ENCODE data around the gene CA5A. TPM values are rescaled to one million over a fixed set of nuclear protein-coding genes. Genes with fewer than 3 reads are reported as not detected.
"Not testable (repeated sequence)": the region's sequence is repeated elsewhere in the genome, so short reads cannot be mapped to it uniquely, and the experiment has no call there.

The CA5A gene
- total RNA-seq: not detected

- Histone ChIP-seq H3K9me3 (no peaks in the 10 kb centered on the region), H3K36me3 (no peaks in the 10 kb centered on the region), H3K4me1 (no peaks in the 10 kb centered on the region), H3K27ac (no peak within 1 kb of the TSS), H3K27me3 (no peaks in the 10 kb centered on the region), H3K4me3 (no peak within 1 kb of the TSS)
- DNase-seq (ENCODE audit: low spot score in 2 of 2): no peak
- TF ChIP-seq POLR2AphosphoS5 (IDR thresholded peaks at IDR 0.05): no peak
- no peak for TF ChIP-seq POLR2A (IDR thresholded peaks at IDR 0.05)
- intact Hi-C loops (cut with DNase I; ENCODE audit: low total_unique reads): no loop called here
Observed at GRCh38 chr16:87936375-87937230, at the start of gene CA5A. Gene CA5A (minus strand): TSS chr16:87936529. CDS start chr16:87936450, 79 bp downstream.

- DNase-seq (ENCODE audit: low spot score in 2 of 2); H3K9me3 ChIP-seq; H3K4me3 ChIP-seq; H3K36me3 ChIP-seq; H3K27me3 ChIP-seq; H3K4me1 ChIP-seq; H3K27ac ChIP-seq; intact Hi-C loops (cut with DNase I; ENCODE audit: low total_unique reads): not testable (repeated sequence)
Observed at GRCh38 chr16:87985493-87985892, 49.2 kb upstream of the CA5A start.

GRCh38 chr16:87984632-87985267, 48.4 kb upstream of the CA5A start:
- intact Hi-C loops (cut with DNase I; ENCODE audit: low total_unique reads): no loop called here
- Histone ChIP-seq H3K27me3 (no peaks in the 10 kb centered on the region), H3K27ac (no peak overlapping the region), H3K36me3 (no peaks in the 10 kb centered on the region), H3K4me1 (no peaks in the 10 kb centered on the region), H3K9me3 (no peaks in the 10 kb centered on the region), H3K4me3 (no peak overlapping the region)
- TF ChIP-seq POLR2AphosphoS5 (IDR thresholded peaks at IDR 0.05) (no peak), CTCF (IDR thresholded peaks at IDR 0.05) (no peak), POLR2A (IDR thresholded peaks at IDR 0.05) (no peak)
- DNase-seq (ENCODE audit: low spot score in 2 of 2): no peak

- H3K36me3 ChIP-seq; intact Hi-C loops (cut with DNase I; ENCODE audit: low total_unique reads): not testable (repeated sequence)
Observed at GRCh38 chr16:87984180-87984579, 47.9 kb upstream of the CA5A start.

GRCh38 chr16:87983737-87984097, 47.4 kb upstream of the CA5A start:
- DNase-seq (ENCODE audit: low spot score in 2 of 2); H3K4me3 ChIP-seq; intact Hi-C loops (cut with DNase I; ENCODE audit: low total_unique reads); H3K36me3 ChIP-seq; H3K27ac ChIP-seq; H3K9me3 ChIP-seq; H3K4me1 ChIP-seq; H3K27me3 ChIP-seq: not testable (repeated sequence)

More at GRCh38 chr16:87984180-87984579, 47.9 kb upstream of the CA5A start:
- H3K27ac ChIP-seq; H3K9me3 ChIP-seq; H3K4me3 ChIP-seq; H3K27me3 ChIP-seq; DNase-seq (ENCODE audit: low spot score in 2 of 2); H3K4me1 ChIP-seq: not testable (repeated sequence)

DNA sequence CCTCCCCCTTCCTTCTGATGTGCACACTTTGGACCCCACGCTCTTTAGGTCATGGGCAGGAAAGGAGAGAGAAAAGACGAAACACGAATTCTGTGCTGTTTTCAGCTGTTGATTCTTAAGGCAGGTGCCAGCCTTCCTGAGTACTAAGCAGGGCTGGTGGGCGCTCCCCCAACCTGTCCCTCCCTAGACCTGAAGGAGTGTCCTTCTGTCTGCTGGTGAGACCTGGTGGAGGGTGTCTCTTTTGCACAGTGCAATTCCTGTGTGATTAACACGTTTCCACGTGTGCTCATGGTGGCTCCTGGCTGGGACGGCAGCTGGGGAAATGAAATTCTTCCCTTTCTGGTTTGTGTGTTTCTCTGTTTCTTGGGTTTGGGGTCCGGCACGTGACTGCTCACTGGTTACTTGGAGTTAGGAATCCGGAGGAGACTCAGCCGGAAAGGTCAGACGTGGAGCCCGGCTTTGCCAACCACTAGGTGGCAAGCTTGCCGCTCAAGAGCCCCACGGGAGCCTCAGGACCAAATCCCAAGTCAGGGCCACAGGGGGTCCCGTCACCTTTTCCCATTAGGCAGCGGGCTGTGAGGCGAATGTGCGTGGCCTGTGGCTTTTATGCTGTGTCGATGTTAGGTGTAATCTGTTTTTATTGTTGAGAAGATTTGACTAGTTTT, 46.9 kb upstream of the CA5A start:
- H3K4me3 ChIP-seq; H3K4me1 ChIP-seq; H3K9me3 ChIP-seq; H3K27me3 ChIP-seq; DNase-seq (ENCODE audit: low spot score in 2 of 2); H3K36me3 ChIP-seq; intact Hi-C loops (cut with DNase I; ENCODE audit: low total_unique reads): not testable (repeated sequence)
- peak overlapping the region; percentile 26 to 38 for H3K27ac ChIP-seq
- peak in 1 of 3 donors; percentile 30 for TF ChIP-seq CTCF (IDR thresholded peaks at IDR 0.05)

DNA sequence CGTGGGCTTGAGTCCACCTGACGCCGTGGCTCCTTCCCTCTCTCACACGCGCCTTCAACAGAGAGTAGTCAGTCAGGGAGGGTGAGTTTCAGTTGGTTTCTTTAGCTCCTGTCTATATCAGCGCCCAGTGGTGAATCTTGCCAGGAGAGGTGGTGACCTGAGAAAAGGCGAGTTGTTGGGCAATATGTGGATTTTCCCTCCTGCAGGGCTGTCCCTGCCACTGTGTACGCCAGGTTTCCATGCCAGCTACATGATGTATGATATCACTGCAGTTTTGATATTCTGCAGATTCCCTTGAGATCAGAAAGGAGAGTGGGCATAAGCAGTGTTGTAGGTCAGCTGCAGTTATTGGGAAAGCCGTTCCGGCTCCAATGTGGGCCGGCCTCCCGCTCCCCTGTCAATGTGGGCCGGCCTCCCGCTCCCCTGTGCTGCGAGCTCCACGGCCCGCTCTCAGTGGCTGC, 46.3 kb upstream of the CA5A start:
- Histone ChIP-seq H3K9me3 (no peaks in the 10 kb centered on the region), H3K27ac (peak overlapping the region; percentile 26 to 38), H3K4me1 (no peaks in the 10 kb centered on the region), H3K27me3 (no peaks in the 10 kb centered on the region), H3K4me3 (no peak overlapping the region), H3K36me3 (no peaks in the 10 kb centered on the region)
- peak in 1 of 2 donors; percentile 46 for DNase-seq (ENCODE audit: low spot score in 2 of 2)
- intact Hi-C loops (cut with DNase I; ENCODE audit: low total_unique reads): no loop called here
- no peak for TF ChIP-seq CTCF (IDR thresholded peaks at IDR 0.05)
- no peak for TF ChIP-seq POLR2A (IDR thresholded peaks at IDR 0.05)
- TF ChIP-seq POLR2AphosphoS5 (IDR thresholded peaks at IDR 0.05): no peak

GRCh38 chr16:87981376-87981775, 45.0 kb upstream of the CA5A start:
- H3K36me3 ChIP-seq; intact Hi-C loops (cut with DNase I; ENCODE audit: low total_unique reads): not testable (repeated sequence)

DNA sequence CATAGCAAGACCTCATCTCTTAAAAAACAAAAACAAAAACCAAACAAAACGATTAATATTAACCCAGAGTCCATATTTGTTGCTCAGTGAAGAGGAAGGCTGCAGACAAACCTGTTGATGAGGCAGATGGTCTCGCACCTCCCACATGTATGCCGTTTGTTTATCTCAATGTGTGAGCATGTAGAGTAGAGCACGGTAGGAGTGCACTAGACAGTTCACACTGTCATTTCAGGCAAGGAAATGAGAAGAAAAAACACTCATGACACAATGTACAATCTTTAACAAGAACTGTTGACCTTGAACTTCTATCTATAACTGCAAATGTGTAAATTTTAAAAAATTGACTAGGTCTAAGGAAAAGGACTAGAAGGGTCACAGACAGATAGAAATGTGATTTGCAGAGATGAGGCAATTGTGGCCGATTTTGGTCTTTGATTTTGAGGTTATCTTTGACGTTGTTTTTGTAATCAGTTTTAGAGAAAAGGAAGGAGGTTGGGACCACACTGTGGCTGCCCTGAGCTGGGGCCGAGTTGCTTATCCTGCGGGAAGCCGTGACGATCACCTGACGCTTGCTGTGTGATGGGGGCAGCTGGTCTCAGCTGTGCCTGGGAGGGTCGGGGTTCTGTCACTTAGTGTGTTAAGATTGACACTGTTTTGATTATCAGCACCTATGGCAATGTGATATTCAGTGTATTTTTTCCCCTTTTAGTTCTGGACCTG, 43.7 kb upstream of the CA5A start:
- H3K36me3 ChIP-seq; H3K27ac ChIP-seq; intact Hi-C loops (cut with DNase I; ENCODE audit: low total_unique reads); H3K27me3 ChIP-seq; H3K4me1 ChIP-seq; H3K9me3 ChIP-seq; DNase-seq (ENCODE audit: low spot score in 2 of 2); H3K4me3 ChIP-seq: not testable (repeated sequence)

More at GRCh38 chr16:87981376-87981775, 45.0 kb upstream of the CA5A start:
- not testable (repeated sequence) for H3K9me3 ChIP-seq; H3K4me1 ChIP-seq; H3K4me3 ChIP-seq; H3K27ac ChIP-seq; DNase-seq (ENCODE audit: low spot score in 2 of 2); H3K27me3 ChIP-seq
